ENCODE data around the gene CYS1. TPM values are rescaled to one million over a fixed set of nuclear protein-coding genes. Genes with fewer than 3 reads are reported as not detected.

The CYS1 gene
- total RNA-seq, 3 donors from 2014 or later: 1.3 to 2.4 (median 1.6) TPM

- no peak for DNase-seq (ENCODE audit: low spot score in 2 of 2)
- Histone ChIP-seq H3K27me3 (peaks cover 0 to 15% of the 10 kb centered on the region in 2 donors), H3K4me1 (peaks cover 6 to 7% of the 10 kb centered on the region in 2 donors), H3K36me3 (no peaks in the 10 kb centered on the region), H3K9me3 (no peaks in the 10 kb centered on the region), H3K4me3 (no peak overlapping the region), H3K27ac (no peak overlapping the region)
- no peak for TF ChIP-seq POLR2A (IDR thresholded peaks at IDR 0.05)
- TF ChIP-seq CTCF (IDR thresholded peaks at IDR 0.05): no peak
- TF ChIP-seq POLR2AphosphoS5 (IDR thresholded peaks at IDR 0.05): no peak
- intact Hi-C loops (cut with DNase I; ENCODE audit: low total_unique reads): no loop called here
These were observed 3.2 kb downstream of the CYS1 start for GRCh38 chr2:10076988-10077527.

- H3K36me3 ChIP-seq: no peaks in the 10 kb centered on the region
- H3K4me1 ChIP-seq: peaks cover 6 to 7% of the 10 kb centered on the region in 2 donors
- intact Hi-C loops (cut with DNase I; ENCODE audit: low total_unique reads): no loop called here
- H3K27me3 ChIP-seq: peaks cover 0 to 12% of the 10 kb centered on the region in 2 donors
- no peak for DNase-seq (ENCODE audit: low spot score in 2 of 2)
- H3K4me3 ChIP-seq: no peak overlapping the region
- H3K27ac ChIP-seq: no peak overlapping the region
- no peak for TF ChIP-seq POLR2AphosphoS5 (IDR thresholded peaks at IDR 0.05)
- no peak for TF ChIP-seq CTCF (IDR thresholded peaks at IDR 0.05)
- TF ChIP-seq POLR2A (IDR thresholded peaks at IDR 0.05): no peak
- no peaks in the 10 kb centered on the region for H3K9me3 ChIP-seq
These were observed 3.7 kb downstream of the CYS1 start for GRCh38 chr2:10076511-10076910.

- Histone ChIP-seq H3K4me1 (peaks cover 6 to 7% of the 10 kb centered on the region in 2 donors), H3K27ac (no peak overlapping the region), H3K27me3 (peaks cover 0 to 10% of the 10 kb centered on the region in 2 donors), H3K9me3 (no peaks in the 10 kb centered on the region), H3K36me3 (no peaks in the 10 kb centered on the region), H3K4me3 (no peak overlapping the region)
- no peak for TF ChIP-seq POLR2A (IDR thresholded peaks at IDR 0.05)
- no peak for TF ChIP-seq CTCF (IDR thresholded peaks at IDR 0.05)
- no peak for TF ChIP-seq POLR2AphosphoS5 (IDR thresholded peaks at IDR 0.05)
- DNase-seq (ENCODE audit: low spot score in 2 of 2): no peak
- intact Hi-C loops (cut with DNase I; ENCODE audit: low total_unique reads): no loop called here
These were observed 4.5 kb downstream of the CYS1 start for GRCh38 chr2:10075571-10076209.

GRCh38 chr2:10075101-10075500 lies 5.1 kb downstream of the CYS1 start:
- H3K36me3 ChIP-seq: no peaks in the 10 kb centered on the region
- intact Hi-C loops (cut with DNase I; ENCODE audit: low total_unique reads): no loop called here
- no peak for DNase-seq (ENCODE audit: low spot score in 2 of 2)
- peaks cover 4 to 7% of the 10 kb centered on the region in 2 donors for H3K4me1 ChIP-seq
- peaks cover 0 to 5% of the 10 kb centered on the region in 2 donors for H3K27me3 ChIP-seq
- no peak overlapping the region for H3K27ac ChIP-seq
- H3K4me3 ChIP-seq: no peak overlapping the region
- H3K9me3 ChIP-seq: no peaks in the 10 kb centered on the region
- TF ChIP-seq CTCF (IDR thresholded peaks at IDR 0.05): no peak
- no peak for TF ChIP-seq POLR2A (IDR thresholded peaks at IDR 0.05)
- TF ChIP-seq POLR2AphosphoS5 (IDR thresholded peaks at IDR 0.05): no peak

GRCh38 chr2:10073706-10074105 lies 6.5 kb downstream of the CYS1 start:
- intact Hi-C loops (cut with DNase I; ENCODE audit: low total_unique reads): no loop called here
- Histone ChIP-seq H3K36me3 (no peaks in the 10 kb centered on the region), H3K27ac (no peak overlapping the region), H3K9me3 (no peaks in the 10 kb centered on the region), H3K4me3 (no peak overlapping the region), H3K4me1 (peaks cover 0 to 1% of the 10 kb centered on the region in 2 donors), H3K27me3 (peaks cover 0 to 5% of the 10 kb centered on the region in 2 donors)
- DNase-seq (ENCODE audit: low spot score in 2 of 2): no peak
- TF ChIP-seq POLR2AphosphoS5 (IDR thresholded peaks at IDR 0.05) (no peak), CTCF (IDR thresholded peaks at IDR 0.05) (no peak), POLR2A (IDR thresholded peaks at IDR 0.05) (no peak)

All from breast epithelium (tissue), 4 donors.